GM18951 (cell line): ENCODE measurements around the gene ZNF853.
"Not testable (repeated sequence)": the region's sequence is repeated elsewhere in the genome, so short reads cannot be mapped to it uniquely, and the experiment has no call there.

Experiments used
- POLR2A ChIP-seq: IDR thresholded peaks from 4 replicates; pipeline ENCODE4 v1.6.1; 2011; ENCODE audit warnings: mild to moderate bottlenecking; ENCODE audit not compliant: insufficient read length, insufficient read depth; ENCODE audit errors: extremely low read depth
- in situ Hi-C: fragments of 300-500 bp; cut with MboI; formaldehyde crosslinking; loops from one replicate; pipeline ENCODE4 v1.12.0; 2022; ENCODE audit warnings: low sequenced_read_pairs, mixed read lengths, inconsistent platforms; ENCODE audit not compliant: unreplicated experiment

Gene ZNF853

DNA sequence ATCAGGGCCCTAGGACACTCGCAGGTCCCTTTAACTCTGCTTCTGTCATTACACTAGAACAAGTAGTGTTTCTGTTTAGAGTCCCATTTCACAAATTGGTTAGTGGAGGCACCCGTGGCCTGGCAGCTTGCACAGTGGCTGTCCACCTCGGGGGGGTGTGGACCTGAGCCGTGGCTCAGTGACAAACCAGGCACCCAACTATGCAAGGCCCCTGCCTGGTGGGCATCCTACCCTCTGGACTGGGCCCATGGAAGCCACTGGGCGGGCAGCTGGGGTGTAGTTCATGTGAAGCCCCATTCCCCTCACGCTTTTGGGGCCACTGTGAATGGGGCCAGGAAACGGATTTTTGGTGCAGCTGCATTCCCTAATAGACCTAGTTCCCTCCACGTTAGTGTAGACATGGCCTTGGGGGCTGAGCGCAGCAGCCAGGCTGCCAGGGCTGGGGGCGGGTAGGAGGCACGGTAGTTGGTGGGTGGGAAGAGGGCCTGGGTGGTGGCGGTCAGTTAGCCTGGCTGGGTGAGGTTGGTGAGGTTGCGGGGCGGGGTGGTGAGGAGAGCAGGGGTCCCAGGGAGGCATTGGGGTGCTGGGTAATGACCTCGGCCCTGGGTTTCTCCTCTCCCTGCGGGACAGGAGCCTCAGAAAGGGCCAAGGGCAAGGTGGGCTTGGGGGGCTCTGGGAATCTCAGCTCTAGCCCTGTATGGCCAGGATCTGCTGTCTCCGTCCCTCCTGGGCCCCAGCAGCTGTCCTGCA is 40.4 kb downstream of the ZNF853 start:
- TF ChIP-seq POLR2A, result no peak
- in situ Hi-C loops, result no loop called here

DNA sequence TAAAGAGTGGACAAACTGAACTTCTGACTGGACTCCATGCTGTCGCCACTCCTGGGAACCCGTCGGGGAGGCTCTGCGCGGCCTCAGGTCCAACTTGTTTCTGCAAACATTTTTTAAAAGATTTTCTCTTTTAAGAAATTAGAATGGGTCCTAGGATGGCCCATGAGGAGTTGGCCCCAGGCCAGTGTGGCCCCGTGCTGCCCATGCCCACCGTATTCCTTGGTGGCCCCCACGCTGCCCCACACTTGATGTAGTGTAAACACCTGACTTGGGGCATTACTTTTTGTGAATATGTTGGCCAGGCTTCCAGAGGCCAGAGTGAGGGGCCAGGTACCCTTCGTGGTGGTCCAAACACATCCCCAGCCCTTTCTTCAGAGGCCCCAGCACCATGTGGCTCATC is 41.0 kb downstream of the ZNF853 start:
- TF ChIP-seq POLR2A, result no peak
- in situ Hi-C loops, result no loop called here

DNA sequence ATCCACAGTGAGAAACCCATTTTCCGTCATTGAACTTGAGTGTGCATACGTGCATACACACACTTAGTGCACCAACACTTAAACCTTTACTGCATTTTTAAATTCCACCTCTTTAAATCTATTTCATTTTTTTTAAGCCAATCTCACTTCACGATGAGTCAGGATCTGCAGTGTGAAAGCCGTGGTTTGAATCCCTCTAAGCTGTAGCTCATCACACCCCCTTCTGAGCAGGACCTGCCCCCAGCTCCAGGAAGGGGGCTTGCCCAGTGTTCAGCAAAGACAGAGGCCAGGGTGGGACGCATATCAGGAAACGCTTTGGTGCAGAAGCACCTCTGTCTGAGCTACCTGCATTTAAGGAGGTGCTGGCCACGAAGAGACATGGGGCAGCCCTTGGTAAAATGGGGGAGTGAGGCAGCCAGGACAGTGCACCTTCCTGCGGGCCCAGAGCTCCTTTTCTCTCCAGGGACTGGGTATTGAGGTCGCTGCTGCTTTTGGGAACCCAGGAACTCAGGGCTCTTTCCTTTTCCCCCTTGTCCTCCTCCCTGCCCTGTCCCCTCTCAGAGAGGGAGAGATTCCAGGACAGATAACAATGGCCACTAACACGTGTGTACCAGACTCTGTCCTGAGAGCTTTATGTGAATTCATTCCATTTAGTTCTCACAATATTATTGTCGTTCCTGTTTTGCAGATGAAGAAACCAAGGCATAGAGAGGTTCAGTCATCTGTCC is 43.4 kb downstream of the ZNF853 start:
- in situ Hi-C loops, result no loop called here
- no peak for TF ChIP-seq POLR2A

DNA sequence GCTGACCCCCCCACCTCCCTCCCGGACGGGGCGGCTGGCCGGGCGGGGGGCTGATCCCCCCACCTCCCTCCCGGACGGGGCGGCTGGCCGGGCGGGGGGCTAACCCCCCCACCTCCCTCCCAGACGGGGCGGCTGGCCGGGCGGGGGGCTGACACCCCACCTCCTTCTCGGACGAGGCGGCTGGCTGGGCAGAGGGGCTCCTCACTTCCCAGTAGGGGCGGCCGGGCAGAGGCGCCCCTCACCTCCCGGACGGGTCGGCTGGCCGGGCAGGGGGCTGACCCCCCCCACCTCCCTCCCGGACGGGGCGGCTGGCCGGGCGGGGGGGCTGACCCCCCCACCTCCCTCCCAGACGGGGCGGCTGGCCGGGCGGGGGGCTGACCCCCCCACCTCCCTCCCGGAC is 55.4 kb downstream of the ZNF853 start:
- in situ Hi-C loops, result not testable (repeated sequence)
